Hepatocyte (in vitro differentiated cells): ENCODE results near the gene DNAJB13. TPM values are rescaled to one million over a fixed set of nuclear protein-coding genes. Genes with fewer than 3 reads are reported as not detected.

Experiments used
- DNase-seq: peaks from one replicate; pipeline ENCODE4 v3.0.0-alpha.2; 2016; ENCODE audit warnings: low spot score
- H2AFZ ChIP-seq: fragments of 200-600 bp; sonication (generic); 2 replicates; pipeline ENCODE4 v1.6.0; 2016; ENCODE audit warnings: antibody characterized with exemption, mild to moderate bottlenecking
- H3K27ac ChIP-seq: fragments of 200-600 bp; sonication (generic); 2 replicates; pipeline ENCODE4 v1.5.1; 2016; ENCODE audit warnings: mild to moderate bottlenecking
- H3K27me3 ChIP-seq: fragments of 200-600 bp; sonication (generic); 2 replicates; pipeline ENCODE4 v1.6.1; 2016
- H3K36me3 ChIP-seq: fragments of 200-600 bp; sonication (generic); replicated peaks from 2 replicates; pipeline ENCODE4 v1.5.1; 2016; ENCODE audit warnings: low read depth; ENCODE audit not compliant: insufficient read depth
- H3K4me1 ChIP-seq: fragments of 200-600 bp; sonication (generic); 2 replicates; pipeline ENCODE4 v1.5.1; 2016; ENCODE audit warnings: mild to moderate bottlenecking, moderate library complexity; ENCODE audit not compliant: insufficient read depth
- H3K4me2 ChIP-seq: fragments of 200-600 bp; sonication (generic); 2 replicates; pipeline ENCODE4 v1.6.0; 2016
- H3K4me3 ChIP-seq: fragments of 200-600 bp; sonication (generic); 2 replicates; pipeline ENCODE4 v1.5.1; 2016; ENCODE audit warnings: mild to moderate bottlenecking
- H3K79me2 ChIP-seq: fragments of 200-600 bp; sonication (generic); 2 replicates; pipeline ENCODE4 v1.6.0; 2017; ENCODE audit warnings: mild to moderate bottlenecking
- H3K9me2 ChIP-seq: fragments of 200-600 bp; sonication (generic); replicated peaks from 2 replicates; pipeline ENCODE4 v1.6.0; 2017; ENCODE audit warnings: mild to moderate bottlenecking; ENCODE audit not compliant: insufficient read depth
- H3K9me3 ChIP-seq: fragments of 200-600 bp; sonication (generic); 2 replicates; pipeline ENCODE4 v1.5.1; 2016; ENCODE audit warnings: low read depth, mild to moderate bottlenecking
- H4K20me1 ChIP-seq: fragments of 200-600 bp; sonication (generic); 2 replicates; pipeline ENCODE4 v1.6.0; 2016; ENCODE audit warnings: mild to moderate bottlenecking; ENCODE audit not compliant: insufficient read depth, poor library complexity, severe bottlenecking
- CTCF ChIP-seq: fragments of 200-600 bp; sonication (generic); IDR thresholded peaks from 2 replicates; pipeline ENCODE4 v1.5.1; 2016; ENCODE audit warnings: antibody characterized with exemption, mild to moderate bottlenecking; ENCODE audit not compliant: poor library complexity
- EZH2 ChIP-seq: fragments of 200-600 bp; sonication (generic); IDR thresholded peaks from 2 replicates; pipeline ENCODE4 v1.6.1; 2016; ENCODE audit warnings: antibody characterized with exemption, mild to moderate bottlenecking, borderline replicate concordance
- EZH2phosphoT487 ChIP-seq: fragments of 200-600 bp; sonication (generic); IDR thresholded peaks from one replicate; pipeline ENCODE4 v1.6.1; 2018; ENCODE audit warnings: antibody characterized with exemption, mild to moderate bottlenecking, low read depth, moderate library complexity; ENCODE audit not compliant: unreplicated experiment, severe bottlenecking
- WGBS: methylation state at CpG from one replicate; pipeline ENCODE4 v1.1.6; 2016; ENCODE audit warnings: low lambda C conversion rate; ENCODE audit errors: missing lambda C conversion rate; 5-methylcytosine and 5-hydroxymethylcytosine counted together
- polyA plus RNA-seq: library from polyadenylated mRNA; unstranded; fragments of >200 nt; fragmentation: Nextera tagmentation; extraction: Ambion mirVana; gene quantifications from 2 replicates; pipeline ENCODE4 v1.2.1, GENCODE V29; 2016
- total RNA-seq: library from RNA; depleted of rRNA; stranded (reverse); fragments of >200 nt; gene quantifications from 2 replicates; pipeline ENCODE4 v1.2.3, GENCODE V29; 2014

The DNAJB13 gene
- total and polyA plus RNA-seq, 2 experiments from 2014 or later = 0.70 TPM; not detected in 1

DNA sequence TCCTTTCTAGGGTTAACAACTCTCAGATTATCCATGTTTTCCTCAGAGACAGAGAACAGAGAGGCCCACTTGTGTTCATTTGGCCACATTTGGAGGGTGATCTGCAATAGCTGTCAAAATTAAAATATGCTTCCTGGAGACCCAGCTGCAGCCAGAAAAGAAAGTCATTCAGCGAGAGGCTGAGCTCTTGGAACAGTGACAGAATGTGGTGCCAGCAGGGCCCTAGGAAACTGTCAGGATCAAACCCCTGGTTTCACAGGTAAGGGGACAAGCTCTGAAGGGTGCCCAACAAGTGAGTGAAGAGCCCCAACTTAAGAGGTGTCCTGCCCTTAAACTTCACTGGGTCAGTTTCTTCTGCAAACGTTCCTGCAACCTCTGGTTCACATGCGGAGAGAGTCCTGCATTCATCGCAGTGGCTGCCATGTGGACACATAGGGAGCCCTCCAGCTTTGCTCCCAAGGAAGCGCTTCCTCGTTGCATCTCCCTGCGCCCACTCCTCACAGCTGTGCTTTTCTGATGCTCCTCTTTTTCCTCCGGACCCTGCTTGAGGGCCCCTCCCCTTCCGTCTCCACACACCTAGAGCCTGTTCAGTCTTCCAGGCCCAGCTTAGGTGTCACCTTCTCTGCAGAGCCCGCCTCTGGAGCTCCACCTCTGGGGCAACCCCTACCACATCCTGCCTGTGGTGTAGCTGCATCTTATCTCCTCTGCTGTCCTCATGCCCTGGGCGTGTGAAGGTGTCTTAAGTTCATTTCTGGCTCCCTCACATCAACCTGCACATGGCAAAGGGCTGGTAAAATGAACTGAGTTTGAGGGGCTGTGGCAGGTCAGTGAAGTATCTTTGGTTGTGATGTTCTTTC is 54.2 kb downstream of the DNAJB13 start:
- Histone ChIP-seq H3K27me3 (no peaks in the 10 kb centered on the region), H3K4me1 (no peaks in the 10 kb centered on the region), H3K27ac (no peak overlapping the region), H3K9me2 (no peaks in the 10 kb centered on the region), H2AFZ (no peak overlapping the region), H3K79me2 (no peaks in the 10 kb centered on the region), H3K36me3 (no peaks in the 10 kb centered on the region), H4K20me1 (no peaks in the 10 kb centered on the region), H3K4me2 (no peak overlapping the region), H3K9me3 (no peaks in the 10 kb centered on the region), H3K4me3 (no peak overlapping the region)
- TF ChIP-seq EZH2phosphoT487 (no peak), CTCF (no peak), EZH2 (no peak)
- 85% methylated on average over 11 of the region's 11 CpGs for WGBS
- DNase-seq = no peak

DNA sequence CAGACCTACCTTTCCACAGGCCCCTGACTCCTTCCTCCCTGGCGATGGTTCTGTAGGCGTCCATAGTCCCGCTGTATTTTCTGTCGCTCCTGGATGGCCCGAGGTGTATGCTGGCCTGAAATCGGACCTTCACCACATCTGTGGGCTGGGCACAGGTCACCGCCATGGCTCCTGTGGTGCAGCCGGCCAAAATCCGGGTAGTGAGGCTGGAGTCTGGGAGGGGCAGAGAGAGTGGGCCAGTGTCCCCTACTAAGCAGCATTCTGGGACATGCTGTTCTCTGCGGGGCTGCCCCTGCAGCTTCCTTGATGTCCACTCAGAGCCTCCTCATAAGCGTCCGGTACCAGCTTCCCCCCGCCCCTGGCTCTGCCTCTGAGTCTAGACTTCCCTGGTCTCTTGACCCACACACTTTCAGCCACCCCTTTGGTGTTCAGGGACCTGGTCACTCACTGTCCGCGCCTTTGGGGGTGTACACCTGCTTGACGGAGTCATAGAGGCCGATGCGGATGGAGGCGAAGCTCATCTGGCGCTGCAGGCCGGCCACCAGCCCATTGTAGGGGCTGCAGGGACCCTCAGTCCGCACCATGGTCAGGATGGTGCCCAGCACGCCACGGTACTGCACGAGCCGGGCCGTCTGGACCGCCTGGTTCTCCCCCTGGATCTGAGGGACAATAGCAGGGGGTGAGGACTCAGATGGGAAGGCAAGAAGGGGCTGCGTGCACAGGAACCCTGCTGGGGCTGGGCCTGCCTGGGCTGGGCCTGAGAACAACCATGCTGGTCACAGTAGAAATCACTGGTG is 55.1 kb downstream of the DNAJB13 start:
- TF ChIP-seq EZH2phosphoT487 (no peak), CTCF (no peak), EZH2 (no peak)
- Histone ChIP-seq H3K27me3 (no peaks in the 10 kb centered on the region), H4K20me1 (no peaks in the 10 kb centered on the region), H2AFZ (no peak overlapping the region), H3K79me2 (no peaks in the 10 kb centered on the region), H3K4me1 (no peaks in the 10 kb centered on the region), H3K4me3 (no peak overlapping the region), H3K9me3 (no peaks in the 10 kb centered on the region), H3K9me2 (no peaks in the 10 kb centered on the region), H3K4me2 (no peak overlapping the region), H3K27ac (no peak overlapping the region), H3K36me3 (no peaks in the 10 kb centered on the region)
- 97% methylated on average over 28 of the region's 29 CpGs for WGBS
- no peak for DNase-seq

DNA sequence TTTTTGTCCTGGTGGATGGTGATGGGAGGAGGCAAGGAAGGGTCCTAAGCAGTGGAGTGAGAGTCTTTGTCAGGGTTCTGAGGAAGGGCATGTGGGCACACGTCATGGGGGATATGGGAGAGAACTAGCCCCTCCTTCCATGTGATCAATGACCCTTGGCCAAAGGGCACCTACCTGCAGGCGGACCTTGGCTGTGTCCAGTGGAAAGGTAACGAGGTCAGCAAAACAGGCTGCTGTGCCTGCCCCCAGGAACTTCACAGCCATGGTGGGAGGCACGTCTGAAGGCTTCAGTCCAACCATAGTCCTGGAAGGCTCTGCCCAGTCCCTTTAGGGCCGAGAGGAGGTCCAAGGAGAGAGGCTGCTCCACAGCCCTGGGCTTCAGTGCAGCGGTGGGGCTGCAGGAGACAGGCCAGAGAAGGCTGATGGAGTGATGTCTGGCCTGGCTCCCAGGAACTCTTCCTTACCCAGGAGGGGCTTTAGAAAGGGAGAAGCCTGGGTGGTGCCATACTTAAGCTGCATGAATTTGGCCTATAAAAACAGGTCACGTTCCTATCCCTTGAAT is 56.0 kb downstream of the DNAJB13 start:
- WGBS = 86% methylated on average over 7 of the region's 7 CpGs

More for the DNA sequence above, 56.0 kb downstream of the DNAJB13 start:
- no peak for DNase-seq
- H4K20me1 ChIP-seq = no peaks in the 10 kb centered on the region
- H3K36me3 ChIP-seq = no peaks in the 10 kb centered on the region
- H3K4me3 ChIP-seq = no peak overlapping the region
- H2AFZ ChIP-seq = no peak overlapping the region
- H3K27ac ChIP-seq = no peak overlapping the region
- no peaks in the 10 kb centered on the region for H3K79me2 ChIP-seq
- no peaks in the 10 kb centered on the region for H3K9me2 ChIP-seq
- H3K27me3 ChIP-seq = no peaks in the 10 kb centered on the region
- no peak overlapping the region for H3K4me2 ChIP-seq
- no peaks in the 10 kb centered on the region for H3K9me3 ChIP-seq
- no peak for TF ChIP-seq EZH2
- no peak for TF ChIP-seq CTCF
- no peak for TF ChIP-seq EZH2phosphoT487
- no peaks in the 10 kb centered on the region for H3K4me1 ChIP-seq
